Astrocyte (in vitro differentiated cells and primary cell): Measurements from ENCODE around the gene GRIK3.

Experiments
- CTCF ChIP-seq: IDR thresholded peaks from 2 replicates; pipeline ENCODE4 v1.5.1; 2011; ENCODE audit warnings: low read depth, mild to moderate bottlenecking, inconsistent platforms, low read length, moderate library complexity; ENCODE audit not compliant: insufficient read depth
- EZH2 ChIP-seq: IDR thresholded peaks from 2 replicates; pipeline ENCODE4 v1.6.1; 2012; ENCODE audit warnings: mild to moderate bottlenecking, low read length, inconsistent platforms; ENCODE audit not compliant: insufficient read depth

DNA sequence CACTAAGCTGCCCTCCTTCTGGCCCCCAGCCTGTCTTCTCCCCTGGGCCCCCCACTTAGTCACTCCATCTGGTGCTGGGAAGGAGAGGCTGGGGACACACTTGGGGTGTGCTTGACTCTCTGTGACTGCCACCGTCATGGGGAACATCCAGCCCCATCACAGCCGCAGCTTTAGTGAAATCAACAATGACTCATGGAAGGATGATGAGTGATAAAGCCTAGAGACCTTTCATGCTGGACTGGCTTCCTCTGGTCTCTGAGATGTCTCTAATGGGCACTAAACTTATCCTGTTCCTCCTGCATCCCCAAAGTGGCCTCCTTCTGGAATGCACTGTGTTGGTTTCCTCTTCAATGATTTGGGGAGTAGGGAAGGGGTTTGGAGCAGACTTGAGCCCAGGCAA, 172.9 kb downstream of the GRIK3 start:
- TF ChIP-seq CTCF (no peak), EZH2 (no peak)
